Mesodermal cell (in vitro differentiated cells): ENCODE measurements around the gene CCDC92.

ENCODE experiments used
- H3K27ac ChIP-seq: 2 replicates; pipeline ENCODE4 v1.7.0; 2013; ENCODE audit warnings: mild to moderate bottlenecking, low read depth, low read length, moderate library complexity; ENCODE audit not compliant: severe bottlenecking
- H3K36me3 ChIP-seq: 2 replicates; pipeline ENCODE4 v1.7.1; 2013; ENCODE audit warnings: mild to moderate bottlenecking, low read length, moderate library complexity; ENCODE audit not compliant: control insufficient read depth, insufficient read depth
- H3K4me1 ChIP-seq: one replicate; pipeline ENCODE4 v1.7.1; 2013; ENCODE audit warnings: mild to moderate bottlenecking, low read length; ENCODE audit not compliant: insufficient read depth, control insufficient read depth, poor library complexity, severe bottlenecking
- H3K4me3 ChIP-seq: 2 replicates; pipeline ENCODE4 v1.7.0; 2013; ENCODE audit warnings: low read length, control low read depth, mild to moderate bottlenecking; ENCODE audit not compliant: insufficient read depth, poor library complexity, severe bottlenecking; ENCODE audit errors: extremely low read depth
- H3K9me3 ChIP-seq: 2 replicates; pipeline ENCODE4 v1.7.1; 2013; ENCODE audit warnings: mild to moderate bottlenecking, low read length, moderate library complexity; ENCODE audit not compliant: control insufficient read depth
- WGBS, 2 experiments: methylation state at CpG; one replicate each; pipeline ENCODE4 v1.1.5; 2013; ENCODE audit warnings: missing lambda C conversion rate in 2 of 2; ENCODE audit not compliant: insufficient coverage in 2 of 2; 5-methylcytosine and 5-hydroxymethylcytosine counted together

CCDC92 gene

DNA sequence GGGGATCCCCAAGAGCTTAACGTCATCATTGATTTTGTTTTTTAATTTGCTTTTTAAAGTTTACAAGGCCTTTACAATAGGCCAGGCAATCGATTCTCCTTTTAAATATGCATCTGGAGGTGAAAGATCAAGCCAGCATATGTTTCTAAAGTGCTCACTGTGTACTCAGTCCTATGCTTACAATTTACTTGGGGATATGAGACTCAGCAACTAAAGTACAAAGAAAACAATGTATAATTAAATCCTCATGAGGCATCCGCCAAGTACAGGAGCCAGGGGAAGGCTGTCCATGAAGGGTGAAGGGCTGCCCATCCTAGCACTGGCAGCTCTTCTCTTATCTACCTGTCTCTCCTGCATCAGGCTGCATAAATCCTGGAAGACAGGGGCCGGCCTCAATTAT, 11.8 kb downstream of the CCDC92 start:
- Histone ChIP-seq H3K4me3 (no peak overlapping the region), H3K36me3 (peaks cover 4% of the 10 kb centered on the region), H3K9me3 (no peaks in the 10 kb centered on the region), H3K4me1 (no peaks in the 10 kb centered on the region), H3K27ac (no peak overlapping the region)
- 75 to 100% methylated on average over 3 of the region's 4 CpGs for WGBS, 2 experiments

DNA sequence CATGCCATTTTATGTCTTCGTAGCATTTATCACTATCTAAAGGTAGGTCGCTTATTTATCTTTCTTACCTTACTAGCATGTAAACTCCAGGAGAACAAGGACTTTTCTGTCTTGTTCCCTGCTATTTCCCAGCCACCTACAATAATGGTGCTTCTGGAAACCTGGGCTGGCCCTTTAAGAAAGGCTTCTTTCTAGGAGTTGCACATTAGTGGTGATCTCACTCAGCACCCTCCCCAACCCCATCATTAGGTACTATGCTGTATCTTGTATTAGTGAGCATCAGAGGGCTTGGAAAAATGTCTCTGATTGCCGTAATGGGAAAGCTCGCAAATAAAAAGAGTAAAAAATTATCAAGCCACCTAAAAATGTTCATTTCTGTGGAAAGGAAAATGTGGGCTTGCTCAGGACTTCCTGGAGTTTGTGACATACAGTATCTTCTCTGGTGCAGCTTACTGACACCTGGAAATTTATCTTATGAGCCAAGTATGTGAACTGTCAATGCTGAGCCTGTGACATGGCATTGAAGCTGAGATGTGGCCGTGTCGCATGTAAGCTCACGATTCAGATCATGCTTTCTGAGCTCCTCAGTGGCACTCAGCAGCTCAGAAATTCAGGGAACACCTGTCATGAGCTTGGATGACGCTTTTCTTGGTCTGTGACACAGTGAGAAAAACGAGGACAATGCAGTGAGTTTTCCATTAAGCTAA, 12.4 kb downstream of the CCDC92 start:
- Histone ChIP-seq H3K36me3 (peaks cover 4% of the 10 kb centered on the region), H3K9me3 (no peaks in the 10 kb centered on the region), H3K27ac (no peak overlapping the region), H3K4me1 (no peaks in the 10 kb centered on the region), H3K4me3 (no peak overlapping the region)
- WGBS, 2 experiments, result 89 to 92% methylated on average over 7 to 9 of the region's 9 CpGs

DNA sequence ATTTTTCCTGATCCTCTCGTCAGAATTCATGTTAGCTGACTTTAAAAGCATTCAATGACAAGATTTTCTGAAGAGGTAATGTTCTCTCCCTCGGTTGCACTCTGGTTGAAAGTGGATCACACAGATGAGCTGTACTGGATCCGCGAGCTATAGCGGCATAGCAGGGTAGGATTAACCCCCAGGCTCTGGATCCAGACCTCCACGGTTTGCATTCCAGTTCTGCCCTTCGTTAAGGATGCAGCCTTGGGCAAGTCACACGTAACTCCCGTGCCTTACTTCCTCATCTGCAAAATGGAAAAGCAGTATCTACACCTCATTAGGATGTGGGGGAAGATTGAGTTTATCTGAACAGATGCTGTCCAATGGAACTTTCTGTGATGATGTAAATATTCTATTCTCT, 13.8 kb downstream of the CCDC92 start:
- peak overlapping the region; percentile 13 for H3K27ac ChIP-seq
- H3K4me1 ChIP-seq, result no peaks in the 10 kb centered on the region
- no peak overlapping the region for H3K4me3 ChIP-seq
- no peaks in the 10 kb centered on the region for H3K9me3 ChIP-seq
- 88 to 91% methylated on average over 6 to 8 of the region's 9 CpGs for WGBS, 2 experiments
- H3K36me3 ChIP-seq, result peaks cover 4% of the 10 kb centered on the region

DNA sequence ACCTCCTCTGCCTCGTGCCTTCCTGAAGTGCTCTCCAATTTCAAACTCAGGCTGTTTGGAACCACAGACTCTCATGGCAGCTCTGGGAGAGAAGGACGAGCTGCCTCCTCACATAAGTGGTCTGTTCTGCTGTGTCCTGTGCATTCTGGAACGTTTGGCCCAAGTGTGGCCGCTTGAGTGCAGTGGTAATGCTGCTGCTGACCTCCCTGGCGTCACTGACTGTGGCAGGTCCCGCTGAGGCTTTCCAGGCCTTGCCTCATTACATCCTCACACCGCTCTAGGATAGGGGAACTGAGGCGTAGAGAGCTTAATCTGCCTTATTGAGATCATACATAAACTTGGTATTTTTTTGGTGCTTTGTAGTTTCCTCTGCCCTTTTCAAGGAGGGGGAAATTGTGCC, 14.2 kb downstream of the CCDC92 start:
- Histone ChIP-seq H3K4me1 (no peaks in the 10 kb centered on the region), H3K36me3 (peaks cover 4% of the 10 kb centered on the region), H3K9me3 (no peaks in the 10 kb centered on the region), H3K27ac (peak overlapping the region; percentile 13), H3K4me3 (no peak overlapping the region)
- WGBS, 2 experiments, result 87% methylated on average over 4 to 5 of the region's 8 CpGs

DNA sequence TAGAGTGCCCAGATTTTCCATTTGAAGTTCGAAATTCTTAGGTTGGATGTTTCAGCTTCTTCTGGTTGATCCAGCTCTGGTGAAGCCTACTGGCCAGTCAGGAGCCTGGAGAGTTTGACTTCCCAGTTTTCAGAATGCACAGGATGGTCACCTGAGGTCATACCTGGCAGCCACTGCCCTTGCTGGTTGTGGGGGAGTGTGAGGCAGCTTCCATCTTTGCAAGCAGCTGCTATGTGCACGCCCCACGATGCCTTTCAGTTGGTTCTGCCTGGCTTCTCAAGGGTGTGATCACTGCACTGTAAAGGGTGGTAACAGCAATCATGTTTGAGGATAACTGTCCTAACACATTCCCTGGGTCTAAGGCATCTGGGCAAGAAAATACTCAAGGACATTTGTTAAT, 15.4 kb downstream of the CCDC92 start:
- WGBS, 2 experiments, result 73 to 83% methylated on average over 1 to 3 of the region's 3 CpGs

DNA sequence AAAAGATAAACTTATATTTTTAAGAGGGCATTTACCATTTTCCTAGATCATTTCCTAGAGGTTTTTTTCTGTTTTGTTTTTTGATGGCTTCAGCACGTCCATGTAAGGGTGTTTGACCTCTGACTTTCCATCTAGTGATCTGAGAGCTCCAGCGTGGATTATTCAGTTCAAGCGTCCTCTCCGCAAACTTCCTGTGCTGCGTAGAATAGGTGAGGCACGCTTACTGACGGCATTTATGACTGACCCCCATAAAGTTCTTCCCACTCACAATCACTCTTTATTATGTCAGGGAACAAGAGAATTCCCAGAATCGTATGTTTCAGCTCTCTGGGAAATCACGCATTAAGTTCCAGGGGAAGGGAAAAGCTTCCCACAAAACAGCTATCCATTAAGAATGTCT, 16.4 kb downstream of the CCDC92 start:
- Histone ChIP-seq H3K9me3 (no peaks in the 10 kb centered on the region), H3K27ac (no peak overlapping the region), H3K4me1 (no peaks in the 10 kb centered on the region), H3K4me3 (no peak overlapping the region), H3K36me3 (no peaks in the 10 kb centered on the region)
- WGBS, 2 experiments, result 86 to 97% methylated on average over 7 to 8 of the region's 9 CpGs

More for the DNA sequence above, 15.4 kb downstream of the CCDC92 start:
- Histone ChIP-seq H3K27ac (no peak overlapping the region), H3K9me3 (no peaks in the 10 kb centered on the region), H3K36me3 (no peaks in the 10 kb centered on the region), H3K4me3 (no peak overlapping the region), H3K4me1 (no peaks in the 10 kb centered on the region)

DNA sequence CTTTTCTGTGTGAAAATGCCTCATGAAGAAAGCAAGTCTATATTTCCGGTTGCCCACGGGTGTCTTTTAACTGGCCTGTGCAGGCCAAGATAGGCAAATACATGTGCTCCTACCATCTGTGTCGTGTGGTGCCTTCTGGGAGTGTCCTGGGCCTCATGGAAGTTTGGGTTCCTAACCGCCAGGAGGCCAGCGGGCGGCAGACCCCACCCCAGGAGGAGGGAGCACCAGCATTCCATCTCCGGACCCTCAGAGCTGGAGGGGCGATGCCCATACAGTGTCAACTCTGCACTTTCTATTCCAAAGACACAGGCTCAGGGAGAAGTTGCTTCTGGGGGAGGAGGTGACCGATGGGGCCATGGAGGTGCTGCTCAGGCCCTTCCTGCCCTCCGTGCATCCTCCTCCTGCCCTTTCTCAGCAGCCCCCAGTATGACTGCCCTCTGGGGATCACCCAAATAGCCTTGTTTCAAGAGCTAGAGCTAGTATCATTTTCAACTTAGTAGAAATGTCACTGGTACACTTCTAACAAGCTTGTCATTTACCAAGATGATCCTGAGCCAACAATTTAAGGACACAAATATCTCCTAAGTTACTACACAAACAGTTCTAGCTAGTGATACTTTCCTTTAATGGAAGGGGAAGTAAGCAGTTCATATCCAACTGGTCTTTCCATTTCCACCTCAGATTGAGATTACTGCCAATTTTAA, 17.8 kb downstream of the CCDC92 start:
- Histone ChIP-seq H3K4me3 (no peak overlapping the region), H3K36me3 (no peaks in the 10 kb centered on the region), H3K27ac (no peak overlapping the region), H3K9me3 (no peaks in the 10 kb centered on the region), H3K4me1 (no peaks in the 10 kb centered on the region)
- WGBS, 2 experiments, result 96 to 100% methylated on average over 2 to 7 of the region's 10 CpGs

DNA sequence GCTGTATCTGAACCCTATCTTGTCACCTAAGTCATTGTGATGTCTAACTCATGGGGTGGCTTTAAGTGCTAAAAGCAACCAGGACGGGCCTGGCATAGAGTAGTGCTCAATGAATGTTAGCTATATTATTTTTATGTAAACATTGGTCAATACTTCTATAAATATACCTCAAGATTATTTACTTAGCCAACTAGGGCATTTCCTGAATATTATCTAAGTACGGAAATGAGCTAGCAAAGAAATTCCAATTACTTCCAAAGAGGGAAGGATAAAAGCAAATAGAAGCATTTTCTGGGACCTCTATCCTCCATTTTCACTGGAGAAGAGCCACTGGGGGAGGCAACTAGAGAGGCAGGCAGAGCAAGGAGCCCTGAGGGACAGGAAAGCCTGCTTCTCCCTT, 20.6 kb downstream of the CCDC92 start:
- H3K27ac ChIP-seq, result no peak overlapping the region
- no peaks in the 10 kb centered on the region for H3K4me1 ChIP-seq
- no CpG with 5 or more reads among the region's 2 CpGs for WGBS, 2 experiments
- no peaks in the 10 kb centered on the region for H3K9me3 ChIP-seq
- no peaks in the 10 kb centered on the region for H3K36me3 ChIP-seq
- no peak overlapping the region for H3K4me3 ChIP-seq

DNA sequence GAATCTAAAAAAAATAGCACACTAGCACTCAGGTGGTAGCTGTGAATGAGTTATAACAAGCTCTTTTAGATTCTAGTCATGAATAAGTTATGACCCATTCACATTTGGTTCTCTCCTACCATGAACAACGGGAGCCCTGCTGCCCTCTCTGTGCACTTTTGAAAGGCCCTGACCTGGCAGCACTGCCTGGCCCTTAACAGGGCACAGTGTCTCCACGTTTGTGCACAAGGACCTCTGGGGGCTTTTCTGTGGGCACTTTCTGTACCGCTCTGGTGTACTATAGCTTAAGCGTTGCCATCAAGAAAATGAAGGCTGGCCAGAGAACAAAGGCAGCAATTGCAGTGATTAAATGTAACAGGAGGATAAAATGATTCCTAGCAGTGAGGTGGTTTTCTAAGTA, 21.2 kb downstream of the CCDC92 start:
- Histone ChIP-seq H3K4me1 (no peaks in the 10 kb centered on the region), H3K27ac (no peak overlapping the region), H3K9me3 (no peaks in the 10 kb centered on the region), H3K36me3 (no peaks in the 10 kb centered on the region), H3K4me3 (no peak overlapping the region)
- 81 to 83% methylated on average over 2 to 4 of the region's 4 CpGs for WGBS, 2 experiments

DNA sequence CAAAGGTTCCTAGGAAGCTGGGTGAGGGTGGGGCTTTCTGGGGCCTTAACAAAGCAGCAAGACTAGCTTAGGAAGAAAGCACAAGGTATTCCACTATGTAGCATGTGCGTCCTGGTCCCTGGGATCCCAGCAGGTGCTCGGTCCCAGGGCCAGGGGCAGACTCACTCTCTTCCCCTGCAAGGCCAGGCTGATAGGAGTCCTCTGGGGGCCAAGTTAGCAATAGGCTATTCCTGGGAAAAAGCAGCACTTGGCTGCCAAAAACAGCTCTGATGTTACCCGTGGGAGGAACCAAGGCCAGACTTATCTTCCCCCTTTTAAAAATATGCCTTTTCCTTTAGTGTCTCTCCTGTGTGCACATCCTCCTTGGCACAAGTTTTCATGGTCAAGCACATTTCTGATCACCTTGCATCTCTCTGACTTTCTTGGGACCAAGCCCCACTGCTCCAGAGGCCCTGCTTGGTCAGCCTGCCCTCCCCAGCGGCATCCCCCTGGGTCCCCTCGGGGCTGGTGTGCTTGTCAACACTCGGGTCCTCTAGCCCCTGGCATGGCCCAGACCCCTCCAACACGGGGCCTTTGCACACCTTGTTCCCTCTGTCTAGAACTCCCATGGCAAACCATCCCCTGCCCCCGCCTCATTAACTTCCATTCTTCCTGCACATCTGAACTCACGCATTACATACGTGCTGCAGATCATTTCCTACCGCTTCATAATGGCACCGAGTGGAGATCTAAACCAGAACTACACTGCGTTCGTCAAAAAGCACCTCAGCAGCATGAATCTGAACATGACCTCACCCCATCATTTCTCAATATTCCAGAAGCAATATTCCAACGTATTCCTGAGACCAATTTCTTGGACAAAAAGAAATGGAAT, 21.9 kb downstream of the CCDC92 start:
- WGBS, 2 experiments, result 95% methylated on average over 14 to 15 of the region's 15 CpGs
- H3K36me3 ChIP-seq, result no peaks in the 10 kb centered on the region
- H3K9me3 ChIP-seq, result no peaks in the 10 kb centered on the region
- no peak overlapping the region for H3K27ac ChIP-seq
- H3K4me3 ChIP-seq, result no peak overlapping the region
- no peaks in the 10 kb centered on the region for H3K4me1 ChIP-seq
